ENCODE results near the gene DKC1. TPM values are rescaled to one million over a fixed set of nuclear protein-coding genes. Genes with fewer than 3 reads are reported as not detected.
A peak's percentile ranks its signal among the peaks of the same experiment; 100 is the strongest.

The DKC1 gene
- total RNA-seq, 1 donor from 2014 or later = 46.8 TPM

- TF ChIP-seq, protein P1, sequence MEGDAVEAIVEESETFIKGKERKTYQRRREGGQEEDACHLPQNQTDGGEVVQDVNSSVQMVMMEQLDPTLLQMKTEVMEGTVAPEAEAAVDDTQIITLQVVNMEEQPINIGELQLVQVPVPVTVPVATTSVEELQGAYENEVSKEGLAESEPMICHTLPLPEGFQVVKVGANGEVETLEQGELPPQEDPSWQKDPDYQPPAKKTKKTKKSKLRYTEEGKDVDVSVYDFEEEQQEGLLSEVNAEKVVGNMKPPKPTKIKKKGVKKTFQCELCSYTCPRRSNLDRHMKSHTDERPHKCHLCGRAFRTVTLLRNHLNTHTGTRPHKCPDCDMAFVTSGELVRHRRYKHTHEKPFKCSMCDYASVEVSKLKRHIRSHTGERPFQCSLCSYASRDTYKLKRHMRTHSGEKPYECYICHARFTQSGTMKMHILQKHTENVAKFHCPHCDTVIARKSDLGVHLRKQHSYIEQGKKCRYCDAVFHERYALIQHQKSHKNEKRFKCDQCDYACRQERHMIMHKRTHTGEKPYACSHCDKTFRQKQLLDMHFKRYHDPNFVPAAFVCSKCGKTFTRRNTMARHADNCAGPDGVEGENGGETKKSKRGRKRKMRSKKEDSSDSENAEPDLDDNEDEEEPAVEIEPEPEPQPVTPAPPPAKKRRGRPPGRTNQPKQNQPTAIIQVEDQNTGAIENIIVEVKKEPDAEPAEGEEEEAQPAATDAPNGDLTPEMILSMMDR (IDR thresholded peaks at IDR 0.05; ENCODE audit: partially characterized antibody, unreplicated experiment) = no peak
- DNase-seq = no peak
- Mint-ChIP-seq H3K27ac (ENCODE audit: unreplicated experiment) (no peak overlapping the region), H3K4me3 (ENCODE audit: unreplicated experiment) (no peak overlapping the region), H3K4me1 (ENCODE audit: low read depth, unreplicated experiment) (peaks cover 4% of the 10 kb centered on the region), H3K27me3 (ENCODE audit: unreplicated experiment) (no peaks in the 10 kb centered on the region), H3K9me3 (ENCODE audit: unreplicated experiment) (no peaks in the 10 kb centered on the region), H3K36me3 (ENCODE audit: unreplicated experiment) (no peaks in the 10 kb centered on the region)
Measured at GRCh38 chrX:154731881-154732280, 30.8 kb upstream of the DKC1 start.

DNA sequence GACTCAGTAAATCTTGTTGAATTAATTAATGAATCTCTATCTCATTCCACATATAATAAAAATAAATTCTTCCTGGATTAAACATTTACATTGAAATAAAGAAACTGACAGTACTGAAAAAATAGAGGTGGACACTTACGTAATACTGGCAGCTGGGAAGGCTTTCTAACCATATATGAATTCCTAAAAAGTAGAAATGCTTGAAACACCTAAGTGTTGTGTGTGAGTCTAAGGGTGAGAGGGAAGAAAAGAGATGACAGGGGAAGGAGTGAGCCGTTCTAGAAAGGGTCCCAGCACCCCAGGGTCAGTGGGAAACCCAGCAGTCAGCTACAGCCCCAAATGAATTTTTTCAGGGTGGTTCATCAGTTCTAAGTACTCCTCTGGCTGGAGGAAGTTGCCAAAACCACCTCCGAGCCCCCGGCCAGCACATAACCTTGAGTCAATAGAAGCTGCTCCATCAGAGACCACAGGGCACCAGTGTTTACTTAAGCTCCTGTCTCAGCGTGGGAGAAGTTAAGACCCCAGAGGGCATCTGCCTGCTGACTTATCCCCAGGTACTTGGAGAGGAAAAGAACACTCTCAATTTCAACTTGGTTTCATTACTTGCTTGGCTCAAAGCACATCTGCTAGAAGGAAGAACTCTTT, 30.1 kb upstream of the DKC1 start:
- Mint-ChIP-seq H3K4me3 (ENCODE audit: unreplicated experiment) (no peak overlapping the region), H3K36me3 (ENCODE audit: unreplicated experiment) (no peaks in the 10 kb centered on the region), H3K27me3 (ENCODE audit: unreplicated experiment) (no peaks in the 10 kb centered on the region), H3K27ac (ENCODE audit: unreplicated experiment) (no peak overlapping the region), H3K4me1 (ENCODE audit: low read depth, unreplicated experiment) (peaks cover 4% of the 10 kb centered on the region), H3K9me3 (ENCODE audit: unreplicated experiment) (no peaks in the 10 kb centered on the region)
- no peak for DNase-seq
- TF ChIP-seq, protein P1 (IDR thresholded peaks at IDR 0.05; ENCODE audit: partially characterized antibody, unreplicated experiment) = no peak

- no peak for DNase-seq
- H3K27me3 Mint-ChIP-seq (ENCODE audit: unreplicated experiment) = no peaks in the 10 kb centered on the region
- H3K27ac Mint-ChIP-seq (ENCODE audit: unreplicated experiment) = no peak overlapping the region
- H3K4me3 Mint-ChIP-seq (ENCODE audit: unreplicated experiment) = no peak overlapping the region
- H3K9me3 Mint-ChIP-seq (ENCODE audit: unreplicated experiment) = no peaks in the 10 kb centered on the region
- no peaks in the 10 kb centered on the region for H3K36me3 Mint-ChIP-seq (ENCODE audit: unreplicated experiment)
- TF ChIP-seq, protein P1 (IDR thresholded peaks at IDR 0.05; ENCODE audit: partially characterized antibody, unreplicated experiment) = no peak
- peaks cover 4% of the 10 kb centered on the region for H3K4me1 Mint-ChIP-seq (ENCODE audit: low read depth, unreplicated experiment)
Measured at GRCh38 chrX:154733066-154733425, 29.6 kb upstream of the DKC1 start.

DNA sequence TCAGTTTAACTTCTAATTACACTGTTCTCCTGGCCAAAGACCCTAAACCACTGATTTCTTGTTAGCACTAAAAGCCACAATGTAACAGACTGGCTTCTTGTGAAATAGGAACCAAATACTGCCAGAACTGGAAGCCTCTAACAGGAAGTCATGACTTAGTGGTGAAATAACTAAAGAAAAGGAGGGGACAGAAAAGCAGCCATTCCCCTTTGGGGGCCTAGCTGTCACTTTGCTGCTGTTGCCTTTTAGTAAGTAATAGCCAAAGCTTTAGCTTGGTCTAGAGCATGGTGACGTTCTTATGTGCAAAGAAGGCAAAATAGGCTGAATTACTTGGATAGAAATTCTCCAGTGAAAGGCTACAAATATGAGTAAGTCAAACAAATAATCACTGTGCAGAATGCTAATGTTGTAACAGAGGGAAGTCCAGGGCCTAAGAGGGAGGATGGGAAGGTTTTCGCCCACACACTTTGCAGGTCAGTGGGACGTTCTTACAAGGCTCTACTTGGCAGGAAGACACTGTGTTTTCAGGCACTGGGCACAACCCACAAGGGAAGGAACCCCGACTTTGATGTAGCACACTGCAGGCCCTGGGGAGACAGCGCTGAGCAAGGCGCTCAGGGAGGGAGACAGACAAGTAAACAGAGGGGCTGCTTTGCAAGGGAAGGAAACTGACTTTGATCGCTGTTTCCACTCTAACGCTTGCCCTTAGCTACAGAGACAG, 28.4 kb upstream of the DKC1 start:
- Mint-ChIP-seq H3K27ac (ENCODE audit: unreplicated experiment) (no peak overlapping the region), H3K9me3 (ENCODE audit: unreplicated experiment) (no peaks in the 10 kb centered on the region), H3K36me3 (ENCODE audit: unreplicated experiment) (no peaks in the 10 kb centered on the region), H3K4me3 (ENCODE audit: unreplicated experiment) (no peak overlapping the region), H3K27me3 (ENCODE audit: unreplicated experiment) (no peaks in the 10 kb centered on the region), H3K4me1 (ENCODE audit: low read depth, unreplicated experiment) (peaks cover 4% of the 10 kb centered on the region)
- TF ChIP-seq, protein P1 (IDR thresholded peaks at IDR 0.05; ENCODE audit: partially characterized antibody, unreplicated experiment) = no peak
- no peak for DNase-seq

GRCh38 chrX:154735695-154736393, 26.8 kb upstream of the DKC1 start:
- TF ChIP-seq, protein P1 (IDR thresholded peaks at IDR 0.05; ENCODE audit: partially characterized antibody, unreplicated experiment) = no peak
- H3K9me3 Mint-ChIP-seq (ENCODE audit: unreplicated experiment) = no peaks in the 10 kb centered on the region
- H3K27ac Mint-ChIP-seq (ENCODE audit: unreplicated experiment) = no peak overlapping the region
- no peak for DNase-seq
- peaks cover 4% of the 10 kb centered on the region for H3K4me1 Mint-ChIP-seq (ENCODE audit: low read depth, unreplicated experiment)
- H3K27me3 Mint-ChIP-seq (ENCODE audit: unreplicated experiment) = no peaks in the 10 kb centered on the region
- H3K36me3 Mint-ChIP-seq (ENCODE audit: unreplicated experiment) = no peaks in the 10 kb centered on the region
- H3K4me3 Mint-ChIP-seq (ENCODE audit: unreplicated experiment) = peak overlapping the region; percentile 38
